OCI-LY7 (cell line): Measurements from ENCODE around the gene NTM. TPM values are rescaled to one million over a fixed set of nuclear protein-coding genes. Genes with fewer than 3 reads are reported as not detected.

Source experiments
- BruUV-seq: library from RNA; stranded (reverse); fragments of 400-500 nt; replicated peaks from 2 replicates; lab custom pipeline; 2021; lab: Mats Ljungman, UMichigan
- CTCF ChIA-PET: fragments of 300-600 bp; sonication (Branson Sonifier 250); formaldehyde crosslinking; loops from one replicate; lab custom pipeline; 2022; ENCODE audit warnings: antibody characterized with exemption; ENCODE audit not compliant: unreplicated experiment; lab: Charles Lee
- POLR2A ChIA-PET: fragments of 300-600 bp; sonication (Branson Sonifier 250); formaldehyde crosslinking; loops from one replicate; lab custom pipeline; 2022; ENCODE audit warnings: antibody characterized with exemption; lab: Charles Lee
- DNase-seq: peaks from one replicate; pipeline ENCODE4 v3.0.0-alpha.2; 2015; ENCODE audit warnings: low spot score
- H2AFZ ChIP-seq: fragments of 200-600 bp; sonication (generic), shearing (Covaris generic); 2 replicates; pipeline ENCODE4 v1.6.1; 2014; ENCODE audit warnings: mild to moderate bottlenecking, antibody characterized with exemption, low read length, moderate library complexity
- H3K27ac ChIP-seq: fragments of 200-600 bp; sonication (generic); 2 replicates; pipeline ENCODE4 v1.5.1; 2014; ENCODE audit warnings: mixed run types, low read depth, mild to moderate bottlenecking, moderate library complexity, low read length, inconsistent platforms; ENCODE audit not compliant: poor library complexity, severe bottlenecking
- H3K36me3 ChIP-seq: fragments of 200-600 bp; sonication (generic); 2 replicates; pipeline ENCODE4 v1.6.1; 2014; ENCODE audit warnings: mild to moderate bottlenecking, antibody characterized with exemption, low read length, moderate library complexity, mixed read lengths; ENCODE audit not compliant: insufficient read depth
- H3K4me1 ChIP-seq: fragments of 200-600 bp; sonication (generic); 2 replicates; pipeline ENCODE4 v1.5.1; 2014; ENCODE audit warnings: mild to moderate bottlenecking, low read length; ENCODE audit not compliant: insufficient read depth, poor library complexity, severe bottlenecking
- H3K4me2 ChIP-seq: fragments of 200-600 bp; sonication (generic); 2 replicates; pipeline ENCODE4 v1.6.1; 2014; ENCODE audit warnings: mild to moderate bottlenecking, low read length
- H3K4me3 ChIP-seq: fragments of 200-600 bp; sonication (generic); 2 replicates; pipeline ENCODE4 v1.5.1; 2014; ENCODE audit warnings: mild to moderate bottlenecking, low read depth, low read length; ENCODE audit not compliant: poor library complexity, severe bottlenecking
- H3K79me2 ChIP-seq: fragments of 200-600 bp; sonication (generic); 2 replicates; pipeline ENCODE4 v1.6.1; 2016; ENCODE audit warnings: low read depth, mild to moderate bottlenecking, low read length, moderate library complexity, mixed read lengths; ENCODE audit not compliant: insufficient read depth
- H3K9me2 ChIP-seq: fragments of 200-600 bp; sonication (generic); 2 replicates; pipeline ENCODE4 v1.6.1; 2016; ENCODE audit warnings: mild to moderate bottlenecking, low read length, mixed read lengths; ENCODE audit not compliant: insufficient read depth
- H3K9me3 ChIP-seq: fragments of 200-600 bp; sonication (generic); 2 replicates; pipeline ENCODE4 v1.6.1; 2014; ENCODE audit warnings: mild to moderate bottlenecking, mixed run types, low read length, mixed read lengths
- H4K20me1 ChIP-seq: fragments of 200-600 bp; sonication (generic); 2 replicates; pipeline ENCODE4 v1.6.1; 2014; ENCODE audit warnings: mild to moderate bottlenecking, antibody characterized with exemption, low read length, moderate library complexity, mixed read lengths; ENCODE audit not compliant: insufficient read depth
- EZH2phosphoT487 ChIP-seq: fragments of 200-600 bp; sonication (generic); IDR thresholded peaks from 2 replicates; pipeline ENCODE4 v1.6.1; 2018; ENCODE audit warnings: low read depth, borderline replicate concordance, mild to moderate bottlenecking, mixed run types, antibody characterized with exemption, low read length, moderate library complexity, mixed read lengths
- intact Hi-C: fragments of 100-400 bp; cut with micrococcal nuclease; formaldehyde crosslinking; loops from one replicate; pipeline ENCODE4 v1.10.0; 2022; ENCODE audit not compliant: unreplicated experiment
- total RNA-seq, 2 experiments: library from RNA; depleted of rRNA in 1 of 2; stranded (reverse); fragments of >200 nt in 1 of 2; shearing (Covaris generic) in 1 of 2; gene quantifications; 2 replicates each; pipeline ENCODE4 v1.2.3, GENCODE V29; 2014 to 2022
- TF ChIP-seq, protein P1 (sequence below): fragments of 200-600 bp; sonication (generic); conservative IDR thresholded peaks from 2 replicates; pipeline ENCODE4 v1.5.1; 2014; ENCODE audit warnings: mild to moderate bottlenecking, antibody characterized with exemption, low read length, moderate library complexity, mixed read lengths

Gene NTM
- total RNA-seq, 2 experiments from 2014 or later = not detected

DNA sequence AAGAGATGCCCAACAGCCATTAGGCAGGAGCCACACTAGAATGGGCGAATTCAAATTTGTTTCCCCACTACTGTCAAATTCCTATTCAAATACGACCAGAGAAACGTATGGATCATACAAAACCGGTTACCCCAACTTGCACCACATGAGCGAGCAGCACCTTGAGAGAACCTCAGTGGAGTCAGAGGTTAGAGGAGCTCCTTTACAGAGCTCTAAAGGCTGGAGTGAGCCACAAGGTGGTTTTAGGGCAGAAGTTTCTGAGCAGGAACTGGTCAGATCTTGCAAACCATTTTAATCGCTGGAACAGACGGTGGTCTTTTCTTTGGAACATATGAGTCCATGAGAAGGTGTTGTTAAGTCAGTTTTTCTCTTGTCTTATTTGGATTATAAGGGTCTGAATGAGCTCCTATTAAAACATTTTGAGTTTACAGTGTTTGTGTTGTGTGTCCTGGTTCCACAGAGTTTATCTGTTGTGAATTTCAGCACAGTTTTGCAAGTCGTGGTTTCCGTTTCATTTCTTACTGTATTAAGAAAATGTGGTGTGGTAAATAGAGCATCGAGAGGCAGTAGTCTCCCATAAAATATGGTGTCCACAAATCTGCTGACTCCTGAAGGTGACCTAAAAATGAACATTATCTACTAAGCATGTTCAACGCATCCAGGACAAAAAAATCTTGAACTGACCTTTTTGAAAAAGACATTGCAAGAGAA, 471.7 kb downstream of the NTM start:
- Histone ChIP-seq H2AFZ (no peak overlapping the region), H3K36me3 (no peaks in the 10 kb centered on the region), H3K27ac (no peak overlapping the region), H3K9me3 (no peaks in the 10 kb centered on the region), H3K9me2 (no peaks in the 10 kb centered on the region), H4K20me1 (no peaks in the 10 kb centered on the region), H3K79me2 (no peaks in the 10 kb centered on the region), H3K4me2 (no peak overlapping the region), H3K4me3 (no peak overlapping the region), H3K4me1 (no peaks in the 10 kb centered on the region)
- no TSS peak for BruUV-seq
- POLR2A ChIA-PET = no interaction called here
- CTCF ChIA-PET = no interaction called here
- no peak for DNase-seq
- intact Hi-C loops = no loop called here
- no peak for TF ChIP-seq EZH2phosphoT487
- TF ChIP-seq, protein P1, sequence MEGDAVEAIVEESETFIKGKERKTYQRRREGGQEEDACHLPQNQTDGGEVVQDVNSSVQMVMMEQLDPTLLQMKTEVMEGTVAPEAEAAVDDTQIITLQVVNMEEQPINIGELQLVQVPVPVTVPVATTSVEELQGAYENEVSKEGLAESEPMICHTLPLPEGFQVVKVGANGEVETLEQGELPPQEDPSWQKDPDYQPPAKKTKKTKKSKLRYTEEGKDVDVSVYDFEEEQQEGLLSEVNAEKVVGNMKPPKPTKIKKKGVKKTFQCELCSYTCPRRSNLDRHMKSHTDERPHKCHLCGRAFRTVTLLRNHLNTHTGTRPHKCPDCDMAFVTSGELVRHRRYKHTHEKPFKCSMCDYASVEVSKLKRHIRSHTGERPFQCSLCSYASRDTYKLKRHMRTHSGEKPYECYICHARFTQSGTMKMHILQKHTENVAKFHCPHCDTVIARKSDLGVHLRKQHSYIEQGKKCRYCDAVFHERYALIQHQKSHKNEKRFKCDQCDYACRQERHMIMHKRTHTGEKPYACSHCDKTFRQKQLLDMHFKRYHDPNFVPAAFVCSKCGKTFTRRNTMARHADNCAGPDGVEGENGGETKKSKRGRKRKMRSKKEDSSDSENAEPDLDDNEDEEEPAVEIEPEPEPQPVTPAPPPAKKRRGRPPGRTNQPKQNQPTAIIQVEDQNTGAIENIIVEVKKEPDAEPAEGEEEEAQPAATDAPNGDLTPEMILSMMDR = no peak

GRCh38 chr11:131845255-131845654, 474.8 kb downstream of the NTM start:
- Histone ChIP-seq H3K9me2 (no peaks in the 10 kb centered on the region), H3K27ac (no peak overlapping the region), H3K4me3 (no peak overlapping the region), H2AFZ (no peak overlapping the region), H3K4me2 (no peak overlapping the region), H3K79me2 (no peaks in the 10 kb centered on the region), H3K9me3 (no peaks in the 10 kb centered on the region), H4K20me1 (no peaks in the 10 kb centered on the region), H3K36me3 (no peaks in the 10 kb centered on the region), H3K4me1 (no peaks in the 10 kb centered on the region)
- TF ChIP-seq, protein P1 = no peak
- no peak for TF ChIP-seq EZH2phosphoT487
- BruUV-seq = no TSS peak
- POLR2A ChIA-PET = interaction anchor here (1.2 kb wide), 1 partner anchor 15 kb away, joined by 3 read pairs; no protein-coding TSS in a partner anchor
- intact Hi-C loops = no loop called here
- DNase-seq = no peak
- CTCF ChIA-PET = no interaction called here

- Histone ChIP-seq H3K4me3 (no peak overlapping the region), H3K4me1 (no peaks in the 10 kb centered on the region), H3K9me3 (no peaks in the 10 kb centered on the region), H3K9me2 (no peaks in the 10 kb centered on the region), H2AFZ (no peak overlapping the region), H3K27ac (no peak overlapping the region), H4K20me1 (no peaks in the 10 kb centered on the region), H3K36me3 (no peaks in the 10 kb centered on the region), H3K4me2 (no peak overlapping the region), H3K79me2 (no peaks in the 10 kb centered on the region)
- TF ChIP-seq EZH2phosphoT487 = no peak
- TF ChIP-seq, protein P1 = no peak
- ChIA-PET POLR2A (no interaction called here), CTCF (no interaction called here)
- intact Hi-C loops = no loop called here
- no peak for DNase-seq
- BruUV-seq = no TSS peak
Observed at GRCh38 chr11:131849485-131849884, 479.1 kb downstream of the NTM start.
